Islet of Langerhans (tissue), 1 donor: ENCODE results near the gene PRKAB2.
"Not testable (repeated sequence)": the region's sequence is repeated elsewhere in the genome, so short reads cannot be mapped to it uniquely, and the experiment has no call there.

Experiments used
- FAIRE-seq: peaks from one replicate; lab custom pipeline; 2011; peaks lifted over from hg19 to GRCh38; lab: Jason Lieb, UNC

Gene PRKAB2

GRCh38 chr1:147109762-147110161 lies 62.5 kb downstream of the PRKAB2 start:
- no peak for FAIRE-seq

GRCh38 chr1:147109041-147109440 lies 63.2 kb downstream of the PRKAB2 start:
- FAIRE-seq, result no peak

DNA sequence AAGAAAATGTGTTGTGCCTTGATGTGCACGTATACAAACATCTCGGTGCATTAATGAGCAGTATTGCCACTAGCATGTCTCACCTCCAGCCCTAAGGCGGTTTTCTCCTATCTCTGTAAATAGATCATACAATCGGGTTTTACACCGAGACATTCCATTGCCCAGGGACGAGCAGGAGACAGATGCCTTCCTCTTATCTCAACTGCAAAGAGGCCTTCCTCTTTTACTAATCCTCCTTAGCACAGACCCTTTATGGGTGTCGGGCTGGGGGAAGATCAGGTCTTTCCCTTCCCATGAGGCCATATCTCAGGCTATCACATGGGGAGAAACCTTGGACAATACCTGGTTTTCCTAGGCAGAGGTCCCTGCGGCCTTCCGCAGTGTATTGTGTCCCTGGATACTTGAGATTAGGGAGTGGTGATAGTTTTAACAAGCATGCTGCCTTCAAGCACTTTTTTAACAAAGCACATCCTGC lies 65.8 kb downstream of the PRKAB2 start:
- not testable (repeated sequence) for FAIRE-seq

- no peak for FAIRE-seq
Observed at GRCh38 chr1:147105909-147106308, 66.4 kb downstream of the PRKAB2 start.
